ENCODE measurements around the gene ZNF460.
"Not testable (repeated sequence)": the region's sequence is repeated elsewhere in the genome, so short reads cannot be mapped to it uniquely, and the experiment has no call there.

The ZNF460 gene

GRCh38 chr19:57280165-57280961, at the start of gene ZNF460:
Gene ZNF460, plus strand, starts transcription at chr19:57280485. Its CDS starts 322 bp downstream, at chr19:57280807.
- DNase-seq (ENCODE audit: low read depth in 2 of 2) = peak; percentile 94 to 96

GRCh38 chr19:57231686-57232085, 48.6 kb upstream of the ZNF460 start:
- DNase-seq (ENCODE audit: low read depth in 2 of 2) = no peak

GRCh38 chr19:57233207-57233606, 47.1 kb upstream of the ZNF460 start:
- DNase-seq (ENCODE audit: low read depth in 2 of 2) = no peak

GRCh38 chr19:57239982-57240310, 40.3 kb upstream of the ZNF460 start:
- DNase-seq (ENCODE audit: low read depth in 2 of 2) = no peak

GRCh38 chr19:57240311-57241090, 39.8 kb upstream of the ZNF460 start, which contains the start of gene ZNF805:
Gene ZNF805, plus strand, starts transcription at chr19:57240632. Its CDS starts 260 bp downstream, at chr19:57240892.
- DNase-seq (ENCODE audit: low read depth in 2 of 2) = peak; percentile 92 to 94

GRCh38 chr19:57241176-57241575, 39.1 kb upstream of the ZNF460 start:
- DNase-seq (ENCODE audit: low read depth in 2 of 2) = no peak

- no peak for DNase-seq (ENCODE audit: low read depth in 2 of 2)
Observed at GRCh38 chr19:57242821-57243220, 37.5 kb upstream of the ZNF460 start.

- no peak for DNase-seq (ENCODE audit: low read depth in 2 of 2)
Observed at GRCh38 chr19:57244513-57244912, 35.8 kb upstream of the ZNF460 start.

- DNase-seq (ENCODE audit: low read depth in 2 of 2) = no peak
Observed at GRCh38 chr19:57245066-57245465, 35.2 kb upstream of the ZNF460 start.

GRCh38 chr19:57245959-57246358, 34.3 kb upstream of the ZNF460 start:
- DNase-seq (ENCODE audit: low read depth in 2 of 2) = no peak

GRCh38 chr19:57248646-57249045, 31.6 kb upstream of the ZNF460 start:
- no peak for DNase-seq (ENCODE audit: low read depth in 2 of 2)

- DNase-seq (ENCODE audit: low read depth in 2 of 2) = no peak
Observed at GRCh38 chr19:57249329-57249728, 31.0 kb upstream of the ZNF460 start.

GRCh38 chr19:57253767-57254166, 26.5 kb upstream of the ZNF460 start:
- not testable (repeated sequence) for DNase-seq (ENCODE audit: low read depth in 2 of 2)

GRCh38 chr19:57262044-57262443, 18.2 kb upstream of the ZNF460 start:
- DNase-seq (ENCODE audit: low read depth in 2 of 2) = no peak

GRCh38 chr19:57263244-57263741, 17.0 kb upstream of the ZNF460 start:
- no peak for DNase-seq (ENCODE audit: low read depth in 2 of 2)

- no peak for DNase-seq (ENCODE audit: low read depth in 2 of 2)
Observed at GRCh38 chr19:57267291-57267690, 13.0 kb upstream of the ZNF460 start.

GRCh38 chr19:57269515-57270250, 10.6 kb upstream of the ZNF460 start:
- no peak for DNase-seq (ENCODE audit: low read depth in 2 of 2)

GRCh38 chr19:57271280-57271679, 9.0 kb upstream of the ZNF460 start:
- DNase-seq (ENCODE audit: low read depth in 2 of 2) = no peak

GRCh38 chr19:57273014-57273413, 7.3 kb upstream of the ZNF460 start:
- DNase-seq (ENCODE audit: low read depth in 2 of 2) = no peak

- no peak for DNase-seq (ENCODE audit: low read depth in 2 of 2)
Observed at GRCh38 chr19:57276430-57276829, 3.9 kb upstream of the ZNF460 start.

GRCh38 chr19:57278481-57278880, 1.8 kb upstream of the ZNF460 start:
- not testable (repeated sequence) for DNase-seq (ENCODE audit: low read depth in 2 of 2)

Data from activated CD8-positive, alpha-beta memory T cell treated with anti-CD3 and anti-CD28 coated beads for 4 hours (primary cell).